Measurements from ENCODE around the gene AKAP1. TPM values are rescaled to one million over a fixed set of nuclear protein-coding genes. Genes with fewer than 3 reads are reported as not detected.

The AKAP1 gene
- total and polyA plus RNA-seq, 9 of the 15 experiments (the other 6 are each of a cell fraction or from before 2014, with no cell fraction given): 12.9 to 63.8 (median 36.4) TPM

- TF ChIP-seq ZNF639 (CRISPR knock-in tag; conservative IDR thresholded peaks at IDR 0.05 in 1 of 2, IDR thresholded peaks at IDR 0.05 in 1 of 2): no peak
- TF ChIP-seq EZH2 (IDR thresholded peaks at IDR 0.05; ENCODE audit: borderline replicate concordance, low read depth, low read length): no peak
- no peak for TF ChIP-seq MED1 (CRISPR knock-in tag; IDR thresholded peaks at IDR 0.05; ENCODE audit: borderline replicate concordance)
- TF ChIP-seq TARDBP (IDR thresholded peaks at IDR 0.05): no peak
- TF ChIP-seq THAP12 (CRISPR knock-in tag; IDR thresholded peaks at IDR 0.05): no peak
- TF ChIP-seq RB1 (IDR thresholded peaks at IDR 0.05; ENCODE audit: low read depth): peak; percentile 45; the same call in 1 of the 2 replicates
- TF ChIP-seq IRF9 (tag; IDR thresholded peaks at IDR 0.05): no peak
- TF ChIP-seq TFE3 (CRISPR knock-in tag; IDR thresholded peaks at IDR 0.05): no peak
- TF ChIP-seq MLLT1 (IDR thresholded peaks at IDR 0.05): no peak
- no peak for TF ChIP-seq WHSC1 (IDR thresholded peaks at IDR 0.05; ENCODE audit: low read length)
- TF ChIP-seq EHMT2 (IDR thresholded peaks at IDR 0.05): no peak
- TF ChIP-seq SUPT5H (IDR thresholded peaks at IDR 0.05): no peak
- no peak for TF ChIP-seq ZNF699 (CRISPR knock-in tag; IDR thresholded peaks at IDR 0.05; ENCODE audit: insufficient replicate concordance)
Measured at GRCh38 chr17:57114085-57114673, 29.1 kb downstream of the AKAP1 start (continued).

Data from K562 (cell line).